ENCODE measurements around the gene TNFAIP8. TPM values are rescaled to one million over a fixed set of nuclear protein-coding genes. Genes with fewer than 3 reads are reported as not detected.

The TNFAIP8 gene
- total RNA-seq, 1 donor from 2014 or later: 5.0 TPM

DNA sequence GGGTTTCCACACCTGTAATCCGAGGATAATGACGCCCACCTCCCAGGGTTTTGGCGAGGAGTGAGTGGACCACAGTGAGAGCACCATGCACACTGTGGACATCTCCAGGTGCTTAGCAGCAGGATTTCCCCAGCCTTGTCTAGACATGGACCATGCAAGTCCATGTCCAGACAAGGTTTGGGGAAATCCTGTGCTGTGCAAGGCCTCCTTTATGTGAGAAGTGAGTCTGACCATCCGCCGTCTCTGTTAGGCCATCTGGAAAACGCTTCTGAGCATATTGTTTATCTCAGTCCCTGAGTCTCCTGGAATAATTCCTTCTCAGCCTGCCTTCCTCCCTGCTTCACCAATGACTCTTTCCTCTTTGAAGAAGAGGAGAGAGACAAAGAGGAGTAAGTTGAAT lies 26.2 kb upstream of the TNFAIP8 start:
- DNase-seq: no peak

DNA sequence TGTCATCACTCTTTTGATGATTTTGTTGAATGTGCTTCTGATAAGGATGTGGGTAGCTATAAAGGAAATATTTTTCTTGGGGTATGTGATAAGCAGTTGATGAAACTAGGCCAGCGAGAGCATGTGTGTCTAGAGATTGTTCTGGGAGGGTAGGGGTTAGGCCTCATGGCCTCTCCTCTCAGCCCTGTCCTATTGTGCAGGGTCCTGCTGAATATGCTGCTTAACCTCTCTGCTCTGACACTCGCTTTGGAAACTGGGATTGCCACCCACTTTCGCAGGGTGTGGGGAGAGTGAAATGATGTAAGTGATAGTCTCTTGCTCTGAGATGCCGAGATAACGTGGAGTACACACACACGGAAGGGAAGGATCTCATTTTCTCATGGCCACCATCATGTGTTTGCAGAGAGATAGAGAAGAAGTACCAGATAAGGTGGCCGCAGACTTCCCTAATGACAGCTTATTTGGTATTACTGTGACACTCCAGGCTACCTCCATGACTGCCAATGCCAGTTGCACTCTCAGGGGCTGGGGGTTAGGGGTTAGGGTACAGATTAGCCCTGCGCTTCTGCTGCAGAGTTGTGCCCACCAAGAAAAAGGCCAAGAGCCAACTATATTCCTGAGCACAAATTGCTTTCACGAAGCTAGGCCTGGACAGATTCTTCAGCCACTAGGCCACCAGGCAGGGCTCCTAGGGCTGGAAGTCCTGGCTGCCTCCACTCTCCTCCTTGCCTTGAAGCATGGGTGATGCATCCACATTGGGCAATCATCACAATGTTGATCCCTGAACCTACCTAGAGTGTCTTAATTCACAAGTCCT lies 25.2 kb upstream of the TNFAIP8 start:
- DNase-seq: no peak

DNA sequence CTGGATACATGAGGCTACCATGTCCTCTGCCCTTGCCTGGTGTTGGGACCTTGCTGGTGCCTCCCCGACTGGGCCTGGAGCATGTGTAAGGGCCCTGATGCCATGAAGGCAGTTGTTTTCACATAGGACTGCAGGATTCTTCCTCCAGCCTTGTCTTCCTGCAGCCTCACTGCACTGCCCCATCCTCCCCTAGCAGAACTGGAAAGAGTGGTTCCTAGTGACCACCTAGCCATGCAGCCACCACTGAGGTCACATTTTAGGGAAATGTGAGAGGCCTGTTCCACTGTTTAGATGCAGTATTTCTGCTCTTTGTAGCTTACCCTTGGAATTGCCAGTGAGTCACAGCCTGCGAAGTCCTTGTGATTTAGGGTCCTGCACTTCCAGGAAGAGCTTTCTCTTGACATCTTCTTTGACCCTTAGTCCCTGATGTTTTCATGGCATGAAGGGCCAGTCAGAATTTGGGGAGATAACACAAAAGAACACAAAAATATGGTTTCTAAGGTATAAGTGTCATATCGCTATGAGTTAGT lies 24.2 kb upstream of the TNFAIP8 start:
- DNase-seq: no peak

DNA sequence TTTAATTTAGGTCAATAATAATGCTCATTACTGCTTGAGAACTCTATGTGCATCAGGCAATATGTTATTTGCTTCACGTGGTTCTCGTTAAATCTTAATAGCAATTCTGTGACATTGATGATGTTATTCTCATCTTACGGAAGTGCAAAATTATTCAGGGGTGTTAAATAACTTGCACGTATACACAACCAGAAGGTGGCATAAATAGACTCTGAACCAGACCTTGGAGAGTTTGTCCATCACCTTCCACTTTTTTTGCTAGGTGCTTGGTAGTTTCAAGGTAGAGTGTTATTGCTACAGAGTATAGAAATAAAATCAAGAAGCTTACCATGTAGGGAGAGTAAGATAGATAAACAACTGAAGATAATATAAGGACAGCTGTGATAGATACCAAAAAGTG lies 23.6 kb upstream of the TNFAIP8 start:
- DNase-seq: no peak

DNA sequence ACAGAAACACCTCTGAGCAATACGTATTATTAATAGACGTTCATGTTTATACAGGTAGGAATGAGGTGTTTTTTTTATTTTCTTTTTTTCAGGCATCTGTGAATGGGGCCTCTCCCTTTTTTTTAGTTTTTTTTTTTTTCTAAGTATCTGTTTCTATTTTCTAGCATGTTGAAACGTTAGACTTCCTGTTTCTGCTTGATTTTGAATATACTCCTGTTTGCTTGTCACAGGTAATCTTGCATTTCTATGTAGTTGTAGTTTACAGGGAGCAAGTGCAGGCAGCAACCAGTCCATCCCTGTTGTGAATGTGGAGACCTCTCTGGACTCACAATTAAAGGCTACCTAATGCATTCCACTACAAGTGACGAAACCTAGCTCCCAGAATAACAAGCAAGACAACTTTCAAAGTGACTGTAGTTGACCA lies 22.8 kb upstream of the TNFAIP8 start:
- DNase-seq: no peak

DNA sequence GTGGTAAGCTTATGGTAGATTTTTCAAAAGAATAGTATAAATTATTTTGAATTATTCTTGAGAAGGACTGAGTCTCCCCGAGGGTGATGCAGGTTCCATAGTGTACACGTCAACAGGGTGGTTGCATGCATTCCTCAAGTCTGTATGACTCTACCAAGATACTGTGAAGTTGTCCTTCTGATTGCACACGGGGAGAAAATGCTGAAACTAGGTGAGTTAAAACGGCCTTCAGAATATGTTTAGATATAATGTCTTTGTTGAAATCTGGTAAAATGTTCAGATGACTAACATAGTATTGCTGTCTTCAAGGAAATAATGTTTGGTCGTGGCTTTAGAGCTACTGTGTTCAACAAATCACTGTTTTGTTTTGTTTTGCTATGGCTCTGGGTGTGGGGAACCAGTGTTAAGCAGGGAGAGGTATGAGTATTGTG lies 22.4 kb upstream of the TNFAIP8 start:
- DNase-seq: no peak

DNA sequence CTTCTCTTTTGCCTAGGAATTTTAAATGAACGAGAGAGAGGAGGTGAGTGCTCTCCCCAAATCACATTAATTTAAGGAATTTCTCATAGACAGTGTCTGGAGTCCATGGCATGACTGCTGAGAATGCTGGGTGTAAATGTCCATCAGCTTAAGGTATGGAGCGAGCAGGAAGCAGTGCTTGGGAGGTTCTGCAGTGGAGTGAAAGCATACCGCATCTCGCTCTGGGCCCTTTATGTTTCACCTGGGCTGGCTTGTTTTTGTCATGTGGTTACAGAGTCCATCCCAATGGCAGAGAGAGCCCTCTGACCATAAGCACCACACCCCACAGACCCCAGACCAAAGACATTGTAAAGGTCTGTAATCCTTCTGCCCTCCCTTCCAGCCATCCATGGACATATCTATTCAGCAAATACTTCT lies 20.6 kb upstream of the TNFAIP8 start:
- DNase-seq: no peak

DNA sequence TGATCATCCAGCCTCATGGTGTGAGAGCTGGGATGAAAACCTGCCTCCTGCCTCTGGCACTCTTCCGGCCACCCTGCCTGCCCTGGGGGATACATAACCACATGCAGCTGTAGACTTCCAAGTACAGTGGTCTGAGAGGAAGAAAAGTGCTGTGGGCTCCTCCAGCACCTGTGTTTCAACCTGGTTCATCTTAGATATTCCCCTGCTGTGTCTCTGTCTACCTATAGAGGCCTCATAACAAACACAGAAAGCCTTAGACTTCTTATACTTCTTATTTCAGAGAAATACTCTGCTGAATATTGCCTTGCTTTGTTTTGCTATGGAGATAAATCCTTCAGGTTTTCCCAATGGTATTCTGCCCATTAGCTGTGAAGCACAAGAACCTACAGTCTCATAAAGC lies 19.6 kb upstream of the TNFAIP8 start:
- DNase-seq: no peak

DNA sequence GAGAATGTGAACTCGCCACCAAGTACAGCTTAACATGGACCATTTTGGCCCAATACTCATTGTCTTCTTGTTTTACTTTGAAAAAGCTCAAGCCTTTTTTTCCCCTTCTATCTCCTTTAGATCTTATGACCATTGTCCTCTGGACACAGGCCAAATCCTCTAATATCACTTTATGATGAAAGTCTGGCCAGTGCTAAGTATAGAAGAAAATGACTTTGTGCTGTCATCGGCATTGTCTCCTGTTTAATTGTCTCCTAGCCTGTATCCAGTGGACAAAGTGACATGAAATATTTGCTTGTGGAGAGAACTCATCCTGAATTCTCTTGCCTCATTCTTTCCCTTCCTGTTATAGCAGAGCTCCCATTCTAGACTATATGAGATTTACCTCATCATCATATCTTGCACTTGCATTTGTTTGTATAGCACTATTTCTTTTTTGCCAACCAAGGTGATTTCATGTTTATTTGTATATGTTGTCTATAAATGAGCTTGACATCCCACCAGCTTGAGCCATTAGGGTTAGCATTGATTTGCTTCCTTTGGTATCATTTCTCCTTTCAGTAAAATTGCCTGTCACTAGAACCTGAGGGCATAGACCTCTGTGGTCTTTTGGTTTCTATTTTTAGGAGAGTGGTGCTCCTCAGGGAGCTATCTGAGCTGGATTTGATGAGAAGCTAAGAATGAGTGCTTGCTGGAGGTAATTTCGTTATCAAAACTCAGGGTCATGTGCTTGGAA lies 18.8 kb upstream of the TNFAIP8 start:
- DNase-seq: no peak

DNA sequence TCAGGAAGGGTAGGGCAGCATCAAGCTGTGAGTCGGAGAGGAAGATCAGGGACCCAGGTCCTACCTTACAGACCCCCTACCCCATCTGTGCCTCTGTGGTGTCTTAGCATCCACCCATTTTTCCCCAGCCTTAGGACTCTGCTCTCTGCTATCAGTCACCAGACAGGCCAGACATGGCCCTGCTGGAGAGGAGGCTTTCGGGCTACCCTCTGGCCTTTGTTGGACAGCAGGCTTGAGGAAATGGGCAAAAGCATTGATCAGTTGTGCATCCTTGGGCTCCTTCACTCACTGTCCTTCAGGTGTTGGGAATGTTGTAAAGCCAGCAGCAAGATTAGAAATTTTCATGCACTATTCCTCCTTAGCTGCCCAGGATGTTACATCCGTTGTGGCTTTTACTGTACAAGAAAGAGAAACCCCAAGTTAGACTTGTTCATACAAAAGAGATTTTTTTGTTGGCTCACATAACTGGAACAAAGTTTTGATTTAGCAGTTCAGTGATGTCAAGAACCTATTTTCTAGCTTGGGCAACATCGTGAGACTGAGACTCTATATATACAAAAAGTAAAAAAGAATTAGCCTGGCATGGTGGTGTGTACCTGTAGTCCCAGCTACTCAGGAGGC lies 17.4 kb upstream of the TNFAIP8 start:
- DNase-seq: no peak

DNA sequence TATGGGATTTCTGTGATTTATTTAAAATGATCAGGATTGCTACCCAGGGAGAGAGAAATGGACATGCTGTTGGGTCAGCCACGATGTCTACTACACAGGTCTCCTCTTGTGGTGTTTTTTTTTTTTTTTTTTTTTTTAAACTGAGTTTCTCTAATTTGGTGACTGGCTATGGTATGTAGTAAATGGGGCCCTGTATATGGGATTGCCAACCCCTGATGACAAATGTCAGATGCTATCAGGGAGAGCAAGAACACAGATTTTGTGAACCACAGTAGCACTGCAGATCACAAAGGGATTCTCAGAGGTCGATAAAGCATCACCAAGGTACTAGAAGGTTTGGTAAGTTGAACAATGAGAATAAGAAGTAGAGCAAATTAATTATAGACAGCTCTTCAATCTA lies 16.5 kb upstream of the TNFAIP8 start:
- no peak for DNase-seq

DNA sequence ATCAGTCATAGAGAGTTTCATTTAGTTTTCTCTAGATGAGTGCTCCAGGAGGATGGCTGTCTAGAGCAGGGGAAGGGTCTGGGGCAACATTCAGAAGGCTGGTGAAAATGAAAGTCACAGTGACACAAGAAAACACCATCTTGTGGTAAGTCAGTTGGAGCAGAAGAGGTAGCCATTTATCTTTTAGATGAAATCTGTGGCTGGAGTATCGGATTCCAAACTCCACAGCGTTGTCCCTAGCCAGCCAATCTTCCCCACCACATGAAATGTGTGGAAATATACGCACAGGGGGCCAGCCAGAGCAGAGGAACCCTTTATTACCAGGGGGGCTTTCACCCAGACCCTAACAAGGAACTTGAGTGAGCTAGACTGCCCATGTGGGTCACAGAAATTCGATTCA lies 15.9 kb upstream of the TNFAIP8 start:
- no peak for DNase-seq

DNA sequence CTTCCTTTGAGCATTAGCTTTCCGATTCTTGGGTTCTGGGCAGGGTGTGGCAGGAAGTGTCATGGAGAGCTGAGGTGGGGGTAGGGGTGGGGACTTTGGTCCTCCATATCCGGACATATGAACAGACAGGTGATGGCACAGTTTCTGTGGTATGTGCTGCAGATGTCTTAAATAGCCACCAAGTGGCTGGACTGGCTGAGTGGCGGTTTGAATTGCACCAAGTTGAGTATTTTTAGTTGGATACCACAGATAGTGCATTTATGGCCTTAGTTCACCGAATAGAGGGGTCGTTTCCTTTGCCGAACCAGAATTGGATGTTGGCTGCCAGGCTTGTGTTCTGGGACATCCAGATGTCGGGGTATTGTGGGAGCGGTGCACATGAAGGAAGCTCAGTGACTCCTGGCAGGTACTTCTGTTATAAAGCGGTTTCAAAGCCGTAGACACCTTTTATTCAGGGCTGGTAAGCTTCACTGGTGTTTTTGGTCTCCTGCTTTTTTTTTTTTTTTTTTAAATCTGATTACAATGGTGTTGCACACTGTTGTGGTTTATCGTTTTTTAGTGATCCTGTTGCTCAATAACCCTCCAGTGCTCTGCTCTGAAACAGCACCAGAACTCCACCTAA lies 15.1 kb upstream of the TNFAIP8 start:
- DNase-seq: no peak

DNA sequence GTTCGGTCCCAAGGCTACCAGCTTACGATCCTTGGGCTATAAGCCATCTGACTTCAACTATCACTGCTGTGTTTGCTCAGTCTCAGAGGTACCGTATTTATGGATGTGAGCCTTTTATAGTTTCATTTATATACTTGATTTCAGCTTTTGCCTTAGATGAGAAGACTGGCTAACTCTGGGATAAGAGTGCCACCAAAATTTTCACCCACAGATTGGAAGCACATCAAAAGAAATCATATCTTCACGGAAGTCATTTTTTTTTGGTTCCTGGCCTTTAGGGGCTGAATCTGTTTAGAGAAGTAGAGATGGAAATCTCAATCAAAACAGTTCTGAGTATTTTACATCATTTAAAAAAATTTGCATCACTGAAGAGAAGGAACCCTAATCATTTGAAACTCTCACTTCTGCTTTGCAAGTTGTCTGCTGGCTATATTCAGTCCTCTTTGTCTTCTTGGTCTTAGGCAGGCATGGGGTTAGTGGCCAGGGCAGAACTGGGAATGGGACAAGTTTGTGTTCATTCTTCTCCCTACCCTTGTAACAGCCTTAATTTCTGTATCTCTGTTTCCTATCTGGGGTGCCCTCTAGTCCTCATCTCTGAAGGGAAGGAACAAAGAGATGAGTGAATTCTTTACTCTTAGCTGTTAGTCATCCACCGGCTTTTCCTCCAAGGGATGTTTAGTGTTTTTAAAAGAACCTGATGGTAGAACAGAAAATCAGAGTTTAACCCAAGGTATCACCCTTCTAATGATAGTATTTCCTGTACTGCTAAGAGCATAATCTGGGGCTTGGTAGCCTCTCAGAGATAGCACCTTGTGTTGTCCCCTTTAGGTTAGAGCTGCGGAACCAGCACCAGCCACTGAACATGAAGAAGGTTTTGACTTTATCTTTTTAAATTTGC lies 14.1 kb upstream of the TNFAIP8 start:
- no peak for DNase-seq

DNA sequence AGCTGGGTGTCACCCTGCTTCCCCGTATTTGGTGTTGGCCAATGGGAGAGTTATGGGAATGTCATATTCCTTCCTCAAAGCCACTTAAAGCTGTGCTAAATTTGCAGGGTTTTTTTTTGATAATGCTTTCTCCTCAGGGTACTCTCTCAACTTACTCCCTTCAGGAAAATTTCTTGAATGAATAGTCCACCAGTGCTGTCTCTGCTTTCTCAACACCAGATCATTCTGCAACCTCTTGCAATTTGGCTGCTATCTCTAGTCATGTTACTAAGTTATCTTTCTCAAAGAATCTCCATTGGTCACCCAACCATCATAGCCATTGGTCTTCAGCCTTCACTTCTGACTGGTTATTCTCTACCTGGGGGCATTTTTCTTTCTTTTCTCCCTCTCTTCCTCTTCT lies 13.4 kb upstream of the TNFAIP8 start:
- DNase-seq: no peak

DNA sequence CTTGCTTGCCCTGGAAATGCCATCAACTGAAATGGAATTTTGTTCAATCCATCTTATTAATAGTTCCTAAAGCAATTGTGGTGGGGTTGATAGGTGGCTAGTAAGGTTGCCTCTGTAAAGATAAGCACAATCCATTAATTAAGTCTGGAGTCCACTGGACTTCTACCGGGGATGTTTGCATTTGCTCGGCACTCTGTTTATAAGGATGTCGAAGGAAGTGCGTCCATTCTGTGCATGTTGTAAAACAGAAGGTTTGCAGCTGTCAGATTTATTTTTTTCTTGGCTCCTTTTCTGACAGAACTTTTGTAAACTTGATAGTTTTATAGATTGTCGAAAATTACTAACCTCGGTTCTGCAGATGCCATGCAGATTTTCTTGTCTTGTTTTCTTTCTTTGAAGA lies 12.8 kb upstream of the TNFAIP8 start:
- no peak for DNase-seq

DNA sequence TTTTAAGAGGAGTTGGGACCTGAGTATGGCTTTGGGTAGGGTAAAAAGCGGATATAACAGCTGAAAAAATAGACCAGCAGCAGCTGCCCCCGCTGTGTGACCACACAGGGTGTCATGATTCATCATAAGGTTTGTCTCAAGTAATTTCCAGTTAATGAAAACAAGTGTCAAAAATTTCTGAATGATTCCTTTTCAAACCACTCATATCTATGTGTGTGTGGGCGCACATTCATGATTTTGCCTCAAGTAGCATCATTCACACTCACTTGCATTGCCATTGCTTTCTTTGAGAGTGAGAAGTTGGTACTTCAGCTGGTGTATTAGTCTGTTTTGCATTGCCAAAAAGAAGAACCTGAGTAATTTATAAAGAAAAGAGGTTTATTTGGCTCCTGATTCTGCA lies 12.1 kb upstream of the TNFAIP8 start:
- DNase-seq: no peak

DNA sequence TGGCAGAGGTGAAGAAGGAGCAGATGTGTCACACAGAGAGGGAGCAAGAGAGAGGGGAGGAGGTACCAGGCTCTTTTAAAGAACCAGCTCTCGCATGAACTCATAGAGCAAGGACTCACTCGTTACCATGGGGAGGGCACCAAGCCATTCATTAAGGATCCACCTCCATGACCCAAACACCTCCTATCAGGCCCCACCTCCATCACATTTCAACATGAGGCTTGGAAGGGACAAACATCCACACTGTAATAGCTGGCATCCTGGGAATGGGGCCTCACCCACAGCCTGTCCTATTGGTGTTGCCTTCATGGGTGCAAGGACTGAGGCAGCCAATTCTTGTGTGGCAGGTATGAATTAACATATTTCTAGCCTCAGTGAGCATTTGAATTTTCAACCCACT lies 11.6 kb upstream of the TNFAIP8 start:
- no peak for DNase-seq

DNA sequence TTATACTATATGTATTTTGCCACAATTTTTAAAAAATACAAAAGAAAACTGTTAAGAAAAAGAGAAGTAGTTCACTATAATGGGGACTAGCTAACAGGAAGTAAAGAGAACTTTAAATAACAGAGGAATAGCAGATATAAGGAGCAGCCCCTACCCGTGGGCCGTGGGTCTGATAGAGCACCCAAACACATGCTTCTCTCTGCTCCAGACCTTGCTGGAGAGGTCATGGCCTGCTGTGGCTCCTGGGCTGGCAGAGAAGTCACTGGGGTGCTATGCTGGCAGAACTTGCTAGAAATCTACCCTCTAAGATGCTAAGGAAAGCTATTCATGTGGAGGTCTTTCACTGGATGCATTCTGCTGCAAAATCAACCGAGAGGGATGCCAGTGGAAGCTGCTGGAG lies 10.0 kb upstream of the TNFAIP8 start:
- no peak for DNase-seq

DNA sequence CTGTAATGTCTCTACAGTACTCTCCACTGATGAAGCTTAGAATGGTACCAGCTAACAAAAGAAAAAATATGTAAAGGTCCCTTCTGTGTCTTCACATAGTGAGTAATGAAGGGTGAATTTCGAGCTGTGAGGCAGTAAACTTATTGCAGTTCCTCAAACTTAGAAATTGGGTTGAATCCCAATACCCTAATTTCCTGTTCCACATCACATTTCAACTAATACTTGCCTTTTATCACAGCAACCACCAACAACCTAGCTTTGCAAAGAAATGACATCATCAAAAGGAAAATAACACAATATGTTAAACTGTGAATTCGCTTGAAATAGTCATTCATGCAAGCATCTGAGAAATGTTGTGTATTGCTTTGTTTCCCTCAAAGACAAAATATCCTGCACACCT lies 9.4 kb upstream of the TNFAIP8 start:
- DNase-seq: no peak

DNA sequence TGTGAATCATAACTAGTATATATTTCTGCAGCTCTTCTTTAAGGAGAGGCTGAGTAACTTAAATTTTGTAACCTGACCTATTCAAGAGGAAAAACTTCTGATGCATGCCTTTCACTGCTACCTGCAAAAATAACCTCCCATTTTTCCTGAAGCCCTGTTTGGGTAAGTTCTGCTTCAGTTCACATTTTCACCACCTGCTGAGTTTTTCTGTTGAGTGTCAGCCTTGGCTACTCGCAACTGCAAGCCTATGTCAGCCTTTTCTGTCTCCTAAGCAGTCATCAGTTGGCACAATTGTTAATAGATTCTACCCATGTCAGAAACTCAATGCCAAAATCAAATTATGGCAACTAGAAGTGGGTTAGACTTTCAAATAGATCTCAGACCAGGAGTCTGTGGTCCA lies 8.2 kb upstream of the TNFAIP8 start:
- DNase-seq: no peak

DNA sequence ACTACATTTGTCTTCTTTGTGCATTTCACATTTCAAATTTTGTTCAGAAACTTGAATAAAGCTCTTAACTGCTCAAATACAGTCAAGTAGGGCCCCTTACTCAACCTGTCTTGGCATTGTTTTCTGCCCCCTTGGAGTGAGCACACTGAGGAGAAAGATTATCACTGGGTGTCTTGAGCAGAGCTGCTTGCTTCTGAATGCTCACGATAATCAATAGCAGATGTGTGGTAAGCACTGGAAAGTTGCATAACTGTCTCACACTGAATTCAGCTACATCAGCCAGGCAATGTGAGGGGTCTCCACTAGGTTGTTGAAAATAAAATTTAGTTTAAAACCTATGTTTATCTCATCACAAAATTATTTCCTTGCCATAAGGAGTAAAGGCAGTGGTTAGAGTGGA lies 7.8 kb upstream of the TNFAIP8 start:
- DNase-seq: no peak

All from occipital lobe (tissue), 2 donors.